IMR-90 (cell line): ENCODE results near the gene NDFIP2. TPM values are rescaled to one million over a fixed set of nuclear protein-coding genes. Genes with fewer than 3 reads are reported as not detected.

Experiments used
- ATAC-seq: fragments of 200-7000 bp; cut with Tn5 transposase; 2 replicates; pipeline ENCODE4 v1.9.1; 2020; ENCODE audit warnings: low read depth, mild to moderate bottlenecking, moderate library complexity
- BruUV-seq: library from RNA; stranded (reverse); fragments of 400-500 nt; replicated peaks from 2 replicates; lab custom pipeline; 2021; lab: Mats Ljungman, UMichigan
- CTCF ChIA-PET: fragments of 300-600 bp; formaldehyde crosslinking; extraction: SDS; loops from one replicate; lab custom pipeline; 2021; ENCODE audit warnings: antibody characterized with exemption; lab: Yijun Ruan, JAX
- POLR2A ChIA-PET: fragments of 300-600 bp; sonication (Branson Sonifier 250); formaldehyde crosslinking; loops from one replicate; lab custom pipeline; 2022; ENCODE audit warnings: antibody characterized with exemption; ENCODE audit not compliant: unreplicated experiment; lab: Charles Lee
- DNase-seq: peaks from one replicate; pipeline ENCODE4 v3.0.0; 2013
- H2AFZ ChIP-seq: replicated peaks from 2 replicates; pipeline ENCODE3; 2013; ENCODE audit warnings: low read length, mild to moderate bottlenecking; ENCODE audit not compliant: poor library complexity
- H2AK5ac ChIP-seq: 2 replicates; pipeline ENCODE4 v1.6.1; 2013; ENCODE audit warnings: low read depth, low read length, inconsistent platforms
- H2AK9ac ChIP-seq: replicated peaks from 2 replicates; pipeline ENCODE3; 2013; ENCODE audit warnings: mild to moderate bottlenecking, low read depth, low read length, moderate library complexity; ENCODE audit not compliant: poor library complexity
- H2BK120ac ChIP-seq: 2 replicates; pipeline ENCODE4 v1.6.1; 2013; ENCODE audit warnings: low read depth, low read length, inconsistent platforms
- H2BK15ac ChIP-seq: 3 replicates; pipeline ENCODE4 v1.6.1; 2013; ENCODE audit warnings: low read depth, low read length, inconsistent platforms
- H2BK20ac ChIP-seq: 2 replicates; pipeline ENCODE4 v1.6.1; 2013; ENCODE audit warnings: low read depth, mild to moderate bottlenecking, inconsistent platforms, low read length, moderate library complexity
- H2BK5ac ChIP-seq: 2 replicates; pipeline ENCODE4 v1.6.1; 2013; ENCODE audit warnings: mild to moderate bottlenecking, low read depth, low read length, inconsistent platforms; ENCODE audit not compliant: poor library complexity, severe bottlenecking
- H3K14ac ChIP-seq: replicated peaks from 2 replicates; pipeline ENCODE4 v1.6.1; 2013; ENCODE audit warnings: low read depth, low read length, inconsistent platforms
- H3K18ac ChIP-seq: 2 replicates; pipeline ENCODE4 v1.6.1; 2013; ENCODE audit warnings: low read depth, low read length, control low read depth
- H3K23ac ChIP-seq: 2 replicates; pipeline ENCODE4 v1.6.1; 2013; ENCODE audit warnings: low read depth, low read length, inconsistent platforms
- H3K27ac ChIP-seq: 2 replicates; pipeline ENCODE4 v1.5.1; 2013; ENCODE audit warnings: mild to moderate bottlenecking, control low read depth, low read length; ENCODE audit not compliant: insufficient read depth
- H3K27me3 ChIP-seq: 2 replicates; pipeline ENCODE4 v1.6.1; 2013; ENCODE audit warnings: low read length; ENCODE audit not compliant: control insufficient read depth, insufficient read depth
- H3K36me3 ChIP-seq: 2 replicates; pipeline ENCODE4 v1.6.1; 2013; ENCODE audit warnings: low read length, mixed read lengths; ENCODE audit not compliant: control insufficient read depth, insufficient read depth
- H3K4ac ChIP-seq: 2 replicates; pipeline ENCODE4 v1.6.1; 2013; ENCODE audit warnings: low read depth, low read length, inconsistent platforms
- H3K4me1 ChIP-seq: 2 replicates; pipeline ENCODE4 v1.6.1; 2013; ENCODE audit warnings: low read length, mixed read lengths; ENCODE audit not compliant: control insufficient read depth, insufficient read depth
- H3K4me2 ChIP-seq: 2 replicates; pipeline ENCODE4 v1.6.1; 2013; ENCODE audit warnings: low read depth, mild to moderate bottlenecking, control low read depth, low read length, moderate library complexity
- H3K4me3 ChIP-seq: 2 replicates; pipeline ENCODE4 v1.5.1; 2013; ENCODE audit warnings: low read depth, mild to moderate bottlenecking, control low read depth, low read length, moderate library complexity; ENCODE audit not compliant: insufficient read depth
- H3K56ac ChIP-seq: 2 replicates; pipeline ENCODE4 v1.6.1; 2013; ENCODE audit warnings: low read length, inconsistent platforms; ENCODE audit not compliant: insufficient read depth; ENCODE audit errors: extremely low read depth
- H3K79me1 ChIP-seq, 2 experiments: 2 replicates each; pipeline ENCODE4 v1.6.1; 2013; ENCODE audit warnings: low read length in 2 of 2, inconsistent platforms in 1 of 2, low read depth in 1 of 2
- H3K9ac ChIP-seq: 2 replicates; pipeline ENCODE4 v1.6.1; 2013; ENCODE audit warnings: low read depth, low read length, control low read depth
- H3K9me1 ChIP-seq: 2 replicates; pipeline ENCODE4 v1.6.1; 2013; ENCODE audit warnings: low read length, inconsistent platforms; ENCODE audit not compliant: insufficient read depth
- H3K9me3 ChIP-seq: 2 replicates; pipeline ENCODE4 v1.6.1; 2013; ENCODE audit warnings: low read length; ENCODE audit not compliant: control insufficient read depth, insufficient read depth
- H4K20me1 ChIP-seq: 2 replicates; pipeline ENCODE4 v1.6.1; 2013; ENCODE audit warnings: low read length, inconsistent platforms; ENCODE audit not compliant: insufficient read depth
- H4K5ac ChIP-seq: 2 replicates; pipeline ENCODE4 v1.6.1; 2013; ENCODE audit warnings: mild to moderate bottlenecking, low read depth, low read length, control low read depth
- H4K8ac ChIP-seq, 2 experiments: 2 replicates each; pipeline ENCODE4 v1.6.1; 2013; ENCODE audit warnings: low read depth in 2 of 2, low read length in 2 of 2, control low read depth in 1 of 2, inconsistent platforms in 1 of 2
- H4K91ac ChIP-seq: 2 replicates; pipeline ENCODE4 v1.6.1; 2013; ENCODE audit warnings: low read depth, low read length, inconsistent platforms; ENCODE audit not compliant: insufficient read depth
- BHLHE40 ChIP-seq: fragments of 150-350 bp; IDR thresholded peaks from 2 replicates; pipeline ENCODE4 v1.6.1; 2016; ENCODE audit warnings: mild to moderate bottlenecking, low read depth, low read length
- CEBPB ChIP-seq: IDR thresholded peaks from 2 replicates; pipeline ENCODE4 v1.6.1; 2012; ENCODE audit warnings: low read depth, low read length, improper control_type of control experiment
- CHD1 ChIP-seq: IDR thresholded peaks from 2 replicates; pipeline ENCODE4 v1.6.1; 2012; ENCODE audit warnings: low read depth, low read length, improper control_type of control experiment
- FOS ChIP-seq: fragments of 150-350 bp; IDR thresholded peaks from 2 replicates; pipeline ENCODE4 v1.6.1; 2016; ENCODE audit warnings: low read depth, low read length
- MAFK ChIP-seq: IDR thresholded peaks from 2 replicates; pipeline ENCODE4 v1.6.1; 2012; ENCODE audit warnings: low read depth, low read length, improper control_type of control experiment
- MAZ ChIP-seq: IDR thresholded peaks from 2 replicates; pipeline ENCODE4 v1.6.1; 2012; ENCODE audit warnings: low read depth, mild to moderate bottlenecking, low read length, improper control_type of control experiment, moderate library complexity, borderline replicate concordance
- RAD21 ChIP-seq: IDR thresholded peaks from 2 replicates; pipeline ENCODE4 v1.6.1; 2012; ENCODE audit warnings: low read length, improper control_type of control experiment
- RCOR1 ChIP-seq: IDR thresholded peaks from 2 replicates; pipeline ENCODE4 v1.6.1; 2012; ENCODE audit warnings: mild to moderate bottlenecking, low read length, improper control_type of control experiment; ENCODE audit not compliant: insufficient replicate concordance
- RFX5 ChIP-seq: IDR thresholded peaks from 2 replicates; pipeline ENCODE4 v1.8.0; 2012; ENCODE audit warnings: low read depth, mild to moderate bottlenecking, low read length, moderate library complexity
- SMC3 ChIP-seq: fragments of 150-350 bp; IDR thresholded peaks from 2 replicates; pipeline ENCODE4 v1.6.1; 2016; ENCODE audit warnings: low read depth, mild to moderate bottlenecking, antibody characterized with exemption, low read length, moderate library complexity
- WGBS, 2 experiments: methylation state at CpG; one replicate each; pipeline versions ENCODE4 v1.1.5 to v1.1.7; 2013; ENCODE audit warnings: missing lambda C conversion rate in 2 of 2; ENCODE audit not compliant: insufficient read length in 1 of 2; ENCODE audit errors: extremely low coverage in 2 of 2; 5-methylcytosine and 5-hydroxymethylcytosine counted together
- dilution Hi-C: fragments of 300-500 bp; cut with HindIII; formaldehyde crosslinking; loops from one replicate; pipeline ENCODE4 v1.14.3; 2018; ENCODE audit warnings: low sequenced_read_pairs; ENCODE audit not compliant: unreplicated experiment
- in situ Hi-C: fragments of 300-500 bp; cut with MboI; formaldehyde crosslinking; loops from 3 replicates; pipeline ENCODE4 v1.14.3; 2019; ENCODE audit warnings: low sequenced_read_pairs, inconsistent platforms, mixed read lengths
- intact Hi-C: fragments of 100-400 bp; cut with micrococcal nuclease; formaldehyde crosslinking; loops from 2 replicates; pipeline ENCODE4 v1.10.0; 2022
- polyA plus RNA-seq, 3 experiments: library from polyadenylated mRNA; depleted of rRNA; stranded (reverse); fragments of >200 nt; gene quantifications; 2 replicates each; pipeline ENCODE4 v1.2.3, GENCODE V29; 2012; ENCODE audit warnings: low replicate concordance in 1 of 3
- total RNA-seq: library from RNA; depleted of rRNA; stranded (reverse); fragments of >200 nt; gene quantifications from 2 replicates; pipeline ENCODE4 v1.2.3, GENCODE V29; 2012
- TF ChIP-seq, protein P1 (sequence below): conservative IDR thresholded peaks from 2 replicates; pipeline ENCODE4 v1.5.1; 2012; ENCODE audit warnings: mild to moderate bottlenecking, low read depth, low read length, improper control_type of control experiment

The NDFIP2 gene
- total and polyA plus RNA-seq, 2 of the 4 experiments (the other 2 are of a cell fraction): 23.8 to 25.8 TPM

- H2AFZ ChIP-seq: no peak overlapping the region
- no peak overlapping the region for H3K4me3 ChIP-seq
- H3K9me1 ChIP-seq: no peaks in the 10 kb centered on the region; the same call in 1 of the 2 replicates
- DNase-seq: no peak
- WGBS, 2 experiments: no CpG with 5 or more reads among the region's 3 CpGs
- no peak overlapping the region for H2BK15ac ChIP-seq
- no TSS peak for BruUV-seq
- no peak overlapping the region for H4K91ac ChIP-seq
- H2AK5ac ChIP-seq: no peak overlapping the region
- in situ Hi-C loops: no loop called here
- no peaks in the 10 kb centered on the region for H3K27me3 ChIP-seq
- H3K18ac ChIP-seq: no peak overlapping the region
- no peak for TF ChIP-seq RCOR1
- no peak for TF ChIP-seq SMC3
- TF ChIP-seq, protein P1, sequence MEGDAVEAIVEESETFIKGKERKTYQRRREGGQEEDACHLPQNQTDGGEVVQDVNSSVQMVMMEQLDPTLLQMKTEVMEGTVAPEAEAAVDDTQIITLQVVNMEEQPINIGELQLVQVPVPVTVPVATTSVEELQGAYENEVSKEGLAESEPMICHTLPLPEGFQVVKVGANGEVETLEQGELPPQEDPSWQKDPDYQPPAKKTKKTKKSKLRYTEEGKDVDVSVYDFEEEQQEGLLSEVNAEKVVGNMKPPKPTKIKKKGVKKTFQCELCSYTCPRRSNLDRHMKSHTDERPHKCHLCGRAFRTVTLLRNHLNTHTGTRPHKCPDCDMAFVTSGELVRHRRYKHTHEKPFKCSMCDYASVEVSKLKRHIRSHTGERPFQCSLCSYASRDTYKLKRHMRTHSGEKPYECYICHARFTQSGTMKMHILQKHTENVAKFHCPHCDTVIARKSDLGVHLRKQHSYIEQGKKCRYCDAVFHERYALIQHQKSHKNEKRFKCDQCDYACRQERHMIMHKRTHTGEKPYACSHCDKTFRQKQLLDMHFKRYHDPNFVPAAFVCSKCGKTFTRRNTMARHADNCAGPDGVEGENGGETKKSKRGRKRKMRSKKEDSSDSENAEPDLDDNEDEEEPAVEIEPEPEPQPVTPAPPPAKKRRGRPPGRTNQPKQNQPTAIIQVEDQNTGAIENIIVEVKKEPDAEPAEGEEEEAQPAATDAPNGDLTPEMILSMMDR: no peak
- no peak for TF ChIP-seq FOS
- TF ChIP-seq CEBPB: no peak
- TF ChIP-seq MAZ: no peak
- no peak for TF ChIP-seq BHLHE40
- TF ChIP-seq MAFK: no peak
- TF ChIP-seq CHD1: no peak
- no peak for TF ChIP-seq RAD21
- TF ChIP-seq RFX5: no peak
- H3K9me3 ChIP-seq: no peaks in the 10 kb centered on the region
- H3K4me2 ChIP-seq: no peak overlapping the region
- no peak overlapping the region for H3K4ac ChIP-seq
- H3K56ac ChIP-seq: no peak overlapping the region
- ChIA-PET CTCF (no interaction called here), POLR2A (no interaction called here)
- dilution Hi-C loops: no loop called here
- no peak overlapping the region for H3K14ac ChIP-seq
- no peak overlapping the region for H3K23ac ChIP-seq
- ATAC-seq: no peak
- H3K27ac ChIP-seq: no peak overlapping the region
- H2BK20ac ChIP-seq: no peak overlapping the region
- intact Hi-C loops: no loop called here
- H4K5ac ChIP-seq: no peak overlapping the region
- H3K36me3 ChIP-seq: no peaks in the 10 kb centered on the region
- H3K79me1 ChIP-seq: peaks cover 20 to 28% of the 10 kb centered on the region in 2 experiments; a peak in 3 of 4 replicates
- H3K9ac ChIP-seq: no peak overlapping the region
- H2AK9ac ChIP-seq: no peak overlapping the region
- no peak overlapping the region for H4K8ac ChIP-seq
- H2BK5ac ChIP-seq: no peak overlapping the region
- H4K20me1 ChIP-seq: peaks cover 18% of the 10 kb centered on the region; the same call in 1 of the 2 replicates
- H2BK120ac ChIP-seq: no peak overlapping the region
- no peaks in the 10 kb centered on the region; the same call in 1 of the 2 replicates for H3K4me1 ChIP-seq
Observed at GRCh38 chr13:79502859-79503468, 22.0 kb downstream of the NDFIP2 start.
